GM19099 (cell line): ENCODE results near the gene SLK.

Source experiments
- POLR2A ChIP-seq: IDR thresholded peaks from 3 replicates; pipeline ENCODE4 v1.6.1; 2011; ENCODE audit warnings: low read depth; ENCODE audit not compliant: insufficient read length; ENCODE audit errors: extremely low read depth

The SLK gene

DNA sequence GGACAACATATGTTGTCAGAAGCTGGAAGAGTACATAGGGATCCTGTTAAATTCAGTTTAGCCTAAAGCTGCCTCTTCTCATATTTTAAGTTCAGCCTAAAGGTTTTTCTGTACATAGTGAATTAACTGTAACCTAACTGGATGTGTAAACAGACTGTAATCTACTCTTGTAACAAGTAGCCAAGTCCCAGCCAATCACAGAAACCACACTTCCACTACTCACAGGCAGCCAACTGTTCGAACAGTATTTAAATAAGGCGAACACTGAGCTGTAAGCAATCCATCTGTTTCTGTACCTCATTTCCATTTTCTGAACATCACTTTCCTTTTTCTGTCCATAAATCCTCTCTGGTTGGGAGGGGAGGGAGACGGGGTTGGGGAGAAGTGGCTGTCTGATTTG is 34.0 kb upstream of the SLK start:
- no peak for TF ChIP-seq POLR2A

DNA sequence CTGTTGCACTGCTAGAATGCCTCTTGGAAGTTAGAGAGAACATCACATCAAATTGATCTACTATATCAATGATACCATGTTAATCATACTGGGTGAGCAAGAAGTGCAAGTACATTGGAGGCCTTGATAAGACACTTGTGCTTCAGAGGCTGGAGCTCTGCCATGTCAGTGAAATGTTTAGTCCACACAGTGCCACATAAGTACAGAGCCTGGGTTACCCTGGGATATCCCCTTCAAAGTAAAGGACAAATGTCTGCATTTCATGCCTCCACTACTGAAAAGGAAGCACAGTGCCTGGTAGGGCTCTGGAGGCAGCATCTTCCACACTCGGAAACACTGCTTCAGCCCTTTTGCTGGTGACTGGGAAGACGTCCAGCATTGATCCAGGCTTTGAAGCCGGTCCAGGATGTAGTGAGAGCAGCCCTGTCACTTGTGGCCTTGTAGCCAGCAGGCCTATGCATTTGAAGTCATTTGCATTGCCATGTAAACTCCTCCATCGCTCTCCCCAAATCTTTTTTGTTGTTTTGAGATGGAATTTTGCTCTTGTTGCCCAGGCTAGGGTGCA is 33.3 kb upstream of the SLK start:
- TF ChIP-seq POLR2A, result no peak

DNA sequence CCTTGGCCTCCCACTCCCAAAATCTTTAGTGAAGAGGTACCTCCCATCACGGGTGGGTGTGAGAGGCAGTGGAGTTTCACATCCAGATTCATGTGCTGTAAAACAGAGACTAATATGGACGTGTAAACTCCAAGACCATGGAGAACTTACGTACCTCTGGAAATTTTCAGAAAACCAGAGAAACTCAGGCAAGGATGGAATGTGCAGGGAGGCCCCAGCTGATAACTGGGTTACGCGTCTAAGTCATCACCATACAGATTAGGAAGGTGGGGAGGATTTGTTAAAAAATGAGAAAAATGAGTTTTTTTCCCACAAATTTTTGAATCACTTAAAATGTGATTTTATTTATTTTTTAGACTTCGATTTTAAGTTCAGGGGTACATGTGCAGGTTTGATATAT is 32.6 kb upstream of the SLK start:
- TF ChIP-seq POLR2A, result no peak

DNA sequence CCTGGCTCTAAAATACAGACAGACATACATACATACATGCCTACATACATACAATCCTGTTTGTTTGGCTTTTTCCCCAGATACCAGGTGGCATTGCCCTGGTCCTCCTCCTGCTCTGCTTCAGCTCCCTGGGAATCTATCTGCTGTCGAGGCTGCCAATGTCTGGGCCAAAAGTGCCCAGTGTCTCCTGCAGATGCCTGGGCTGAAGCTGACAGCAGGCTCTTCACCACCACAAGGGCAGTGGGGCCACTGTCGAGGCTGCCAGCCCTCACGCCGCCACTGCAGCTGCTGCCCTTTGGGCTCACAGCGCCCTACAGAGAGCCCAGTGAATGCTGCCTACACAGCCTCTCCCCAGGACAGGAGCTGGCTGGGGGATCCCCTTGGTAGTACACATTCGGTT is 30.9 kb upstream of the SLK start:
- TF ChIP-seq POLR2A, result no peak

DNA sequence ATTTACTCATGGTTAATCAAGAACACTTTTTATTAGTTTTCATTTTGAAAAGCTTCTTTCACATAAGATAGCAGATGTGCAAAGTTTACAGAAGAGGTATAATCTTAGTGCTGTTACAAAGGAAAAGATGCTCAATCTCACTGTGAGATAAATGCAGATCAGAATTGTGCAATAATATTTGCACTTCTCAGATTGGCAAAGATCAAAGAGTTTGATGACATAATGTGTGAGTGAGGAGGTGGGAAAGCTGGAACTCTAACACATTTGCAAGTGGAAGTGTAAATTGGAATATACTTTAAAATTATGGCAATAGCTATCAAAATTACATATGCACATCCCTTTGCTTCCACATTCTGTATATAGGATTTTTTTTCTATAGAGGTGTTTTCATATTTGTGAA is 27.4 kb upstream of the SLK start:
- TF ChIP-seq POLR2A, result no peak

DNA sequence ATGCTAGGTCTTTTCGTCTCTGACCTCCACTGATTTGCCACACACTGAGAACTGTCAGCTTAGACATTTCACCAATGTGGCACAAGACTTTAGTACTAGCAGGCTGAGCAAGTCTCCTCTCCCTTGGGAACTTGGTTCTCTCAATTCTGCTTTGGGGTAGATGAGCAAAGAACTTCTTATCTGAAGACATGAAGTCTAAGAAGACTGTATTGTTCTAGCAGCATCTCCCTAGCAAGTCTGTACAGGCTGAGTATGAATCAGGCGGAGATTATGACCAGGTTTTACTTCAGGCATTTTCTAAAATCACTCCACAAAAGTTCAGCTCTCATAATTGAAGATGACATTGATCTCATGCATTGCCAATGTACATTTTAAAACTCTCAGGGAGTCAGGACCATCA is 25.1 kb upstream of the SLK start:
- TF ChIP-seq POLR2A, result no peak

DNA sequence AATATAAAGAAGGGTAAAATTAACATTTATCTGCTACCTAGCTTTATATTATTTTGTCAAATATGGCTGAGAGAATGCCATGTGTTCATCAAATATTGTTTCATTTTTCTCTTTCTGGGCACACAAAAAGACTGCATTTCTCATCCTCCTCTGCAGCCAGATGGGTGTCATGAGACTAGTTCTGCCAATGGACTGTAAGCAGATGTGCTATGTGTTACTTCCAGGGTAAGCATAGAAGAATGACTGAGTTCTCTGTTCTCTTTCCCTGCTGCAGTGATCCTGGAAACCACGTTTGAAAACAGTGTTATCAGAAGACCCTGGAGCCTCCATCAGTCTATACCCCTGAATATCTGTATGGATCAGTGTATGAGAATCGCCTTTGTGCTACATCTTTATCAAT is 24.1 kb upstream of the SLK start:
- no peak for TF ChIP-seq POLR2A

DNA sequence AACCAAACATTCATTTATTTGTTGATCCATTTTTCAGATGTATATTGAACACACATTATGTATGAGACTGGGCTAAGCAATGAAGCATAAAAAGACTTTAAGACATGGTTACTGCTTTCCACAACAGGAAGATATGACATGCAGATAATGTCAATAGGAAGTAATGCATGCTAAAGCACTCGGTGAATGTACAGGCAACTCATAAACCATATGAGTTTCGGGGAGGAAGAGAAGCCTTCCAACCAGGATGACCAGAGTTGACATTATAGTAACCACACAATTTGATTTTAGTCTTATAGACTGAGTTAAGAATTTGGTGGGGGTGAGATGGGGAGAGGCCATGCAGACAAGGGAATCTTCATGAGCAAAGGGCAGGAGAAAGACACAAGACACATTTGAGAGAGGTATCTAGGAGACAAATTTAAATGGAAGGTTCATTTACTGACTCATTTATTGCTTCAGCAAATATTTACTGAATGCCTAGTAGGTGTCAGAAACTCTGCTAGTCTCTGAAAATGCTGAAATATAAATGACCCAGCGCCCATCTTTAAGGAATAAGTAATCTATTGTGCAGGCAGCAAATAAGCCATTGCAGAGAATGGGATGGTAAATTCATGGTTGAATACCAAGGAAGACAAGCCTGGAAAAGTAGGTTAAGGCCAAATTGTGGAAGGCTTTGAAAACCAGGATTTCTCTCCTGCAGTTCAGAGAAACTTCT is 19.0 kb upstream of the SLK start:
- no peak for TF ChIP-seq POLR2A

DNA sequence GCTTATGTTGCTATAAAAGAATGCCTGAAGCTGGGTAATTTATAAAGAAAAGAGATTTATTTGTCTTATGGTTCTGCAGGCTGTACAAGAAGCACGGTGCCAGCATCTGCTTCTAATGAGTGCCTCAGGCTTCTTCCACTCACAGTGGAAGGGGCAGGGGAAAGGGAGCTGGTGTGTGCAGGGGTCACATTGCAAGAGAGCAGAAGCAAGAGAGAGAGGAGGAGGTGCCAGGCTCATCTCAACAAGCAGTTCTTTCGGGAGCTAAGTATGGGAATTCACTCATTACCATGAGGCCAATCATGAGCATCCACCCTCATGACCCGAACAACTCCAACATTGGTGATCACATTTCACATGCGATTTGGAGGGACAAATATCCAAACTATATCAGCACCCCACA is 17.2 kb upstream of the SLK start:
- no peak for TF ChIP-seq POLR2A

DNA sequence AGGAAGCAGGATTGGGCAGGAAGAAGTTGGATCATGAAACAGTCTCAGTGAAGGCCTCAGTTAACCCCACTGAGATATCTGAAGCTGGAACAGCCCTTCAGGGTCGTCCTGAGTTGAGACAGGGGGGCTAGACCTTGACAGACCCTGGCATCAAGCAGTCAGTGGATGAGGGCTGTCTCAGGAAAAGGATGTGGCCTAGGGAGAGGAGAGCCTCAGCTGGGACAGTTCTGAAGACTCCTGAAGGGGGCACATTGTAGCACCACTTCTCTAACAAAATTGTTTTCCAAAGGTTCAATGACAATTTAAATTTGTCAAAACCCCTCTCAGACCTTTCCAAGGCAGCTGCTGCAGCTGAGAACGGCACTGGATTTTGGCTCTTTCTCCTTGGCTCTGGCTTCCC is 15.8 kb upstream of the SLK start:
- no peak for TF ChIP-seq POLR2A

DNA sequence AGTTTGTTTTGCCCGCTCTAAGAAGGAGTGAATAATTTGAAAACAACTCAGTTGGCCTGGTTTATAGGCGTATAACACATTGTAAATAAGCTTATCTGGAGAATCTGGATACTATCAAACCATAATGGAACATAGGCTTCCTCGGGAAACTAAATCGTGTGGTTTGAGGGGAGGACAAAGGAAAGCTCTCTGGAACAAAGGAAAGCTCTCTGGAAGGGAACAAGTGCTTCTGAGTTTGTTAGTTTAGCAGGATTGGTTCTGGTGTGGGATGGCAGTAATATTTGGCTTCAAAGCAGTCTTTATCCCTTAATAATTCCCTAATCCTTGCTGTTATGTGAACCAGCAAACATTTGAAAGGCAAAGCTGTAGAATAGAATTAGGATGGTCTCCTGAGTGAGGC is 15.0 kb upstream of the SLK start:
- no peak for TF ChIP-seq POLR2A

DNA sequence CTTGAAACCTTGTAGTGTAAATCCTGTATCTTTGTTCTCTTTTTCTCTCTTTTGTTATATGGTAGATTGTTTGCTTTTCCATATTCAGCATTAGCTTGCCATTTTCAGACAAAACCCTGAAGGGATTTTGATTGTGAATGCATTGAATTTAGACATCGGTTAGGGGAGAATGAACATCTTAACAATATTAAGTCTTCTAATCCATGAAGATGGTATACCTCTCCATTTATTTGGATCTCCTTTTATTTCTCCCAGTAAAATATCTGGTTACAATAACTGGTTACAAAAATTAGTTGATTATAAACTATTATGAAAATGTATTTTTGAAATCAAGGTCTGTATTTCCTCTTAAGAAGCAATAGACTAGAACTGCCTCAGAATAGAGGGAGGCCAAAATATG is 12.4 kb upstream of the SLK start:
- no peak for TF ChIP-seq POLR2A

DNA sequence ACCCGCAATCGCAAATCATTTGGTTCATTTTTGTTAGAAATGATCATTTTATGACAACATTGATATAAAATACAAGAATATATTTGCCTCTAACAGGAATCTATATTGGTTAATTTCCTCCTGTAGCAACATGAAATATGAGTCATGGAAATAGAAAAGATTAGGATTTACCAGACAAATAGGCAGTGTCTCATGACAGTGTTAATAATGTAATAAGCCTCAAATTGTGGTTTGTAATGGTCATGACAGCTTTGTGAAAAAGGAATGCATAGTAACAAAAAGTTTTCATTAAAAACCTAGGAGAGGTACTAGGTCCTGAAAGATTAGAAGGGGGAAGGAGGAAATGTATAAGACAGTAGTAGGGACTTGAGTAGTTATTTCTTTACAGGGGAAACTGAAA is 7.9 kb upstream of the SLK start:
- TF ChIP-seq POLR2A, result no peak

DNA sequence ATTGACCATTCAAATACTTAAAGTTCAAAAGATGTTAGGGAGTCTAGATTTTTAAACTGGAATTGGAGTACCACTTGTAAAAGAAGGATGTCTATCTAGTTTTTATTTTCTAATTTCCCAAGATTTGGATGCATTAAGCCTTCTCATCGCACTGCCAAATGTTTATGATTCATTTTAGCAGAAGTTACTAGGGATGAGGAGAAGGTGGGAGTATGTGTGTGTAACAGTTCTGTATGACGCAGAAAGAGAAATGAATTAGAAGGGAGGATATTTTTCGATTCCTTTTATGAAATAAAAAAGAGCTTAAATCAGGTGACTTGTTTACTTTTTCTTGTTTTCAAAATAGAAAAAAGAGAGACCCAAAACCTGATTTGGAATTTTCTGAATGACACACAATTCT is 6.8 kb upstream of the SLK start:
- no peak for TF ChIP-seq POLR2A

DNA sequence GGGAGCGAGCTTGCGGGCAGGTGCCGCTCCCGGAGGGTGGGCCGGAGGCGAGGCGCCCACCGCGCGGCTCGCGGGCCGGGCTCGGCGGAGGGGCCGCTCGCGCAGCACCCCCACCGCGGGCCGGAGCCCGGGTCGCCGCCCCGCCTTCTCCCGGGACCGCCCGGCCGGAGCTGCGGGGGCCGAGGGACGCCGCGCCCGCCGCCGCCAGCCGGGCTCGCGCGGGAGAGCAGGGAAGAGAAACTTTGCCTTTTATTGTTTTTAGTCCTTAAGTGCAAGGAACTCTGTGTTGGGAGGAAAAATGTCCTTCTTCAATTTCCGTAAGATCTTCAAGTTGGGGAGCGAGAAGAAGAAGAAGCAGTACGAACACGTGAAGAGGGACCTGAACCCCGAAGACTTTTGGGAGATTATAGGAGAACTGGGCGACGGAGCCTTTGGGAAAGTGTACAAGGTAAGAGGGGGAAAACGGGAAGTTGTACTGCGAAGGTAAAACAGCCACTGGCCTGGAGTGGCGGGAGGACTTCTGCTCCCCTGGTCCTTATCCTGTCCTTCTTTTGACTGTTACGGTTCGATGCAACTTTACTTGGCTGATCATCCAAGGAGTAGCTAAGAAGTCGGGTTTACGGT is 620 bp downstream of the SLK start:
- TF ChIP-seq POLR2A, result no peak

DNA sequence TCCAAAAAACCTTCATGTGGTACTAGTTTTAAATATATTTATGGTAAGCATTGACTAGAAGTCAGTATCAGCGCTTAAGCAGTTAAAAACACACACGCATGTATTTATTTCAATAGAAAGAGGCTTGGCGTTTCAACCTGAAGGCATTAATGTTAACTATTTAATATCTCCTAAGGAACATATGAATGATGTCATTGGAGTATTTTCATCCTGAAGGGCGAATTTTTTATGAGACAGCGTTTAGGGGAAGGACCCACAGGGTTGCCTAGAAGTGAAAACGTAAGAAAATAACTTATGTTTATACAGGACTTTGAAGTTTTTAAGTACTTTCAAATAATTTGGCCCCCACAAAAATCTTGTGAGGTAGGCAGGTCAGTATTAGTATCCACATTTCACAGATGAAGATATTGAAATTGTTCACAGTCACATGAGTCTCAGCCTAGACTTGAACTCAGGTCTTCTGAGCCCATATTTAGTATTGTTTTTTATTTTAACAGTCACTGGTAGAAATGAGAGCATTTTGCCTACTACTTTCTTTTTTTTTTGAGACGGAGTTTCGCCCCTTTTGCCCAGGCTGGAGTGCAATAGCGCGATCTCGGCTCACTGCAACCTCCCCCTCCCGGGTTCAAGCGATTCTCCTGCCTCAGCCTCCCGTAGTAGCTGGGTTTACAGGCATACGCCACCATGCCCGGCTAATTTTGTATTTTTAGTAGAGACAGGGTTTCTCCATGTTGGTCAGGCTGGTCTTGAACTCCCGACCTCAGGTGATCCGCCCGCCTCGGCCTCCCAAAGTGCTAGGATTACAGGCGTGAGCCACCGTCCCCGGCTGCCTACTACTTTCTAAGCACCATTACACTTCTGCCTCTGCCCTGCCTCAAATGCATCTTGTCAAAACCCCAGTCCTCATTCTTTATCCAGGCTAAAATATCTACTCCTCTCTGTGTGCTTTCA is 1.8 kb downstream of the SLK start:
- TF ChIP-seq POLR2A, result no peak

DNA sequence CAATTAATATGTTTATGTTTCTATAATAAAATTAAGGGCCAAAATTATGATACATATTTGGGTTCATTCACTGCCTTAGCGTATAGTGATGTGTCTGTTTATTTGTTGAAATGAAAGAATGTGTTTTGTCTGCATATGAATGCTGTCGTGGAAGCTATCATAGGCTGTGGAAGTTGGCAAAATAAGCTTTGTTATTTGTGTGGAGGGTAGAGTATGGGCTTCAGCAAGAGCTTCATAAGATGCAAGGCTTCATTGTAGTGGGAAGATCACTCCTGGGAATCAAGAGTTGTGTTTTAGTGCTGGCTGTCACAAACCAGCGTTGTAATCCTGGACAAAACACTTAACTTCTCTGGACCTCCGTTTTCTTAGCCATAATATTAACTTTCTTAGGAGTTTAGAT is 2.5 kb downstream of the SLK start:
- TF ChIP-seq POLR2A, result no peak
